KBM-7 (cell line): ENCODE data around the gene PRKCD.
"Not testable (repeated sequence)": the region's sequence is repeated elsewhere in the genome, so short reads cannot be mapped to it uniquely, and the experiment has no call there.

Experiments used
- DNase-seq: peaks from one replicate; pipeline ENCODE4 v3.0.0-alpha.2; 2015
- in situ Hi-C: fragments of 300-500 bp; cut with MboI; formaldehyde crosslinking; loops from 2 replicates; pipeline ENCODE4 v1.14.3; 2020; ENCODE audit warnings: low sequenced_read_pairs, low pct_unique_long_range_greater_than_20kb, mixed read lengths

The PRKCD gene

DNA sequence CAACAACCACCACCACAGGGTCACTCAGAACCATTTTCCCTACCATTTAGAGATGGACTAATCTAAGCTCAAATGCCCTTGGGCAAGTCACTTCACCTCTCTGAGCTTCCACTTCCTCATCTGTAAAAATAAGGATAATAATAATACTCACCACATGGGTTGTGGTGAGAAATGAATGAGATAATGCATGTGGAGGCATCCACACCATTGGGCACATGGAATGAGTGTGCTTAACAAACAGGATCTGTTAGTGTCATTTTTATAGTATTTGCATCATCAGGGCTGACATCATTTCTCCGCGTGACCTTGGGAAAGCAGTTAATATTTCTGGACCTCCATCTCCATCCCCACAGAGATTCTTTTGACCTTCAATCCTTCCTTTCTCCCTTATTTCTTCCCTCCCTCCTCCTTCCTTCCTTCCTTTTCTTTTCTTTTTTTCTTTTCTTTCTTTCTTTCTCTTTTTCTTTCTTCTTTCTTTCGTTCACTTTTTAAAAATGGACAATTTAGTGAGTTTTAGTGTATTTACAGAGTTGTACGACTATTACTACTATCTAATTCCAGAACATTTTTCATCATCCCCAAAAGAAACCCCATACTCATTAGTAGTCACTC lies 23.1 kb upstream of the PRKCD start:
- peak; percentile 14 for DNase-seq
- in situ Hi-C loops = no loop called here

DNA sequence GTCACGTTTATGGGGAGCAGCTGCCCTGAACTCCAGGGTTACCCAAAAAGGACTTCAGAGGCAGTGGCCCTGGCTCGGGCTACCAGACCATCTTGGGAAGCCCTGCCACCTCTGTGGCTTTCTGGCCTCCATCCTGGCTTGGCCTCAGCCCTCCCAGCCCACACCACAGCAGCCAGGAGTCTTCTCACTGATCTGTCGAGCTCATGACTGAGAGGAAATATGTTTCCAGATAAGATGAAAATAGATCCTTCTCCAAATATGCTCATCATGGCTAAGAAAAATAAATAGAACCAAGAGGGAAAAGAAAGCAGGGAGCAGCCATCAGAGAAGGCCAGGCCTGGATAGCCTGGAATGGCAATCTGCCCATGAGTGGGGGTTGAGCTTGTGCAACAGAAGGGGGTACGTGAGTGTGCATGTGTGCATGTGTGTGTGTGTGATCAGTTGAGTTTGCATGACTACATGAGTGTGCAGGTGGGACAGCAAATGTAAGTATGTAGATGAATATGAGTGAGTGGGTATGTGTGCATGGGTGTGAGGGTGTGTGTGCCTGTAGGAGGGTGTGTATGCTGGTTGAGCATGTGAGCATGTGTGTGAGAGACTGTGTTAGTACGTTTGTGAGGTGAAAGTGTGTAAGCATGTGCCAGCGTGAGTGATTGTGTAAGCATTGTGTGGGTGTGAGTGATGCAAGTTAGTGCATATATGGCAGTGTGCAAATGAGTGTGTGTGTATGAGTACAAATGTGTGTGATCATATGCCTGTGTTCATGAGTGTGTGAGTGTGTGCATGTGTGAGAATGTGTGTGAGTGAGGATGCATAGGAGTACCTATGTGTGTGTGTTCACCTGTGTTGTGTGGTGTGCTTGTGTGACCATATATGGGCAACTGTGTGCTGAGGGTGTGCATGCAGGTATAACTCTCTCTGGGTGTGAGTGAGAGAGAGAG lies 20.8 kb upstream of the PRKCD start:
- no peak for DNase-seq
- in situ Hi-C loops = no loop called here

DNA sequence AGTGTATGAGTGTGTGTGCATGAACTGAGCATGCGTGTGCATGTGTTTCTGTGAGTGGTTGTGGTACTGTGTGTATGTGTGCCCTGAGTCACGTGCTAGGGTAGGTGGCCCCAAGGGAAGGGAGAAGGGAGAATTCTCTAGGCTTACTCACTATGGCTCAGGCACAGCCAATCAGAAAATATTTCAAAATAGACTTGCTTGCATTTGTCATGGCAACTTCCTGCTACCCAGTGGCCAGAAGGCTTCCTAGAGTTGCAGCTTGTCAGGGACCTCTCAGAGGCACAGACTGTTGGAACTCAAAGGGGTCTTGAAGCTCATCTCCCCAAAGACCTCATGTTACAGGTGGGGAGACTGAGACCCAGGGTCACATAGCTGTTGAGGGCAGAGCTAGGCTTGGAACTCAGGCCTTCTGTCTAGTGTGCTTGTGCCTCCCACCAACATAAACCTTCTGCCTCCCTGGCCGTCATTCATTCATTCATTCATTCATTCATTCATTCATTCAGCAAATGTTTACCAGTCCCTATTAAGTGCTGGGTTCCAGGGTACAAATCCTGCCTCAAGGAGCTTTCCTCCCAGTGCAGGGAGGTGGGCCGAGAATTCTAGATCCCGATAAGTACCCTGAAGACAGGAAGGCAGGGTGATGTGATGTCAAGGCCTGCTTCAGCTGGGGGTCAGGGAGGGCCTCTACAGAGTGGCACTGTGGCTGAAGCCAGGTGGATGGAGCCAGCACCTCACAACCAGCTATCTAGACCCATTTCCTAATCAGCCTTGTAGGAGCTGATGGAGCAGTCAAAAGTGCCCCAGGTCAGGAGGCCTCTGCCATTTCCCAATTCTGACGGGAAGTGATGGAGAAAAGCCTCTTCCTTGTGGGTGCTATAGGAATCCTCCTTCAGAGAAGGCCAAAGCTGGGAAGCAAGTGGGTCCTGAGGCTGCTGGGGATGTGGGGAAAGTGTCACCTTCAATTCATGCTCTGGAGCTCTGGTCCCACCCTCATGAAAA lies 19.9 kb upstream of the PRKCD start:
- in situ Hi-C loops = no loop called here
- no peak for DNase-seq

DNA sequence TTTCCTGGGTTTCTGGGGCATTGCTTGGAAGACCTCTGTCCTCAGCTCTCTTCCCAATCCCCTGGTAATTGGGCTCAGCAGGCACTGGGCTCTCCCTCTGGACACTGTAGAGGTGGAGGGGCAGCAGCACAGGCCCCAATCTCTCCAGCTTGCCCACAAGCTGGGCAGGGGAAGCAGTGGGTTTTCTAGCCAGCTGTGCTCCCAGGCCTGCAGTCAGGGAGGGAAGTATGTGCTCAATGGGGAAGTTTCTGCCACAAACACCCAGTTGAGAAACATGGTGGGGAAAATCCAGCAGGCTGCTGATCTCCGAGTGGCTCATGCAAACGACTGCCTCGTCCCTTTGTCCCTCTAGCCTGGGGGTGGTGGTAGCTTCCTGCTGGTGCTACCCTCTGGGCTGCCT lies 18.0 kb upstream of the PRKCD start:
- in situ Hi-C loops = no loop called here
- peak; percentile 54 for DNase-seq

DNA sequence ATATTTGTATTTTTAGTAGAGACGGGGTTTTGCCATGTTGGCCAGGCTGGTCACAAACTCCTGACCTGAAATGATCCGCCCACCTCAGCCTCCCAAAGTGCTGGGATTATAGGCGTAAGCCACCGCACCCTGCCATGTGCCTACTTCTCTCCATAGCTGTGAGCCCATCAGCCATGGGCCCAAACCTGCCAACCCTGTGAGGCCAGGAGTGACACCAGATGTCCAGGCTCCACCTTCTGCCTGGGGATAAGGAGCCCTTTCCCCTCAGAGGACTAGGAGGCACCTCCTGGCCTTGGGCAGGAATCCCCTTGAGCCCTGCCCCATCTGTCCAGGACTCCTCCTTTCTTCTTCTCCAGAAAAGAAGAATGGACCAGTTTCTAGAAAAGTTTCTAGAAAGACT lies 16.6 kb upstream of the PRKCD start:
- DNase-seq = no peak
- in situ Hi-C loops = no loop called here

DNA sequence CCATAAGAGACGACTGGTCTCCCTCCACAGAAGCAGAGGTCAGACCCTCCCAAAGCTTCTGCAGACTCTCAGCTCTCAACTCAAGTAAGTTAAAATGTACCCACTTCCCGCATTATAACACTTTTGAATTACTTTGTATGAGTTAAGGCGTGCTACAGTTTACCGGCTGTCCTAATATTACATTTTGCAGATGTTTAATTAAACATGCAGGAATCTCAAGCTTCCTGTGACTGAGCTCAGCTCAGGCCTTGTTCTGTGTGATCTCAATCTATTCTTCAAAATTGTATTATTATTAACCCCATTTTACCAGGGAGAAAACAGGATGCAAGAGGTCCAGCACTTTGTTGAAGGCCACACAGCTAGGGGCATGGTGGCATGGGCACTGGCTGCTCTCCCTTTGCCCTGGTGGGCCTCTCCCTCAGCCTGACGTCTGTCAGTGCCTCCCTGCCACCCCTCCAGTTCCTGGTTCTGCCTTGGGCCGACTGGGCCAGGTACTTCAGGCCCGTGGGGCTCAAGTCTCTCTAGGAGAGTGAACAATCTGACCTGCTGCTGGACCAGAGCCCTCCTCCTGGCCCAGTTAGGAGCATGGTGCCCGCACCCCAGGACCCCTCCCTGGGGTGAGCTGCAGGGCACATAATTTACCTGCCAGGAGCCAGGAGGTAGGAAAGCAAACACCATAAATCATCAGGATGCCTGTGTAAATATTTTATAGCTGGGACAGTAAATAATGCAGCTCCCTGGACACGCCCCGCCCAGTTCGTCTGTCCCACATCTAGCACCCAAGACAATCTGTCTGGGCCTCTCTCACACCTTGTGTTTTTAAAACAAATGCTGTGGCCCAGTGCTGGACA lies 15.9 kb upstream of the PRKCD start:
- in situ Hi-C loops = no loop called here
- no peak for DNase-seq

DNA sequence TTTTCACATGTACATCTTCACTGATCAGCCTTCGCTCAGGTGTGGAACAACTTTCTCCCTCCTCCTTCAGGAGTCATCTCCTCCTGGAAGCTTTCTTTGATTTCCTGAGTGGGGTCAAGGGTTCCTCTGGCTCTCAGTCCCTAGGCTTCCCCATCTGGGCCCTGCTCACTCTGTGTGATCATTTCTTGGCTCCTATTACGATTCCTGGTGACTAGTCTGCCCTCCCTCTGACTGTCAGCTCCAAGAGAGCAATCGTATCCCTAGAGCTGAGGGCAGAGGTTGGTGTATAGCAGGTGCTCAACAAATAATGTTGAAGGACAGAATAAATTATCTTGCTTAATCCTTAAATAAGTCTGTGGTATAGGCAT lies 15.3 kb upstream of the PRKCD start:
- no peak for DNase-seq
- in situ Hi-C loops = no loop called here

DNA sequence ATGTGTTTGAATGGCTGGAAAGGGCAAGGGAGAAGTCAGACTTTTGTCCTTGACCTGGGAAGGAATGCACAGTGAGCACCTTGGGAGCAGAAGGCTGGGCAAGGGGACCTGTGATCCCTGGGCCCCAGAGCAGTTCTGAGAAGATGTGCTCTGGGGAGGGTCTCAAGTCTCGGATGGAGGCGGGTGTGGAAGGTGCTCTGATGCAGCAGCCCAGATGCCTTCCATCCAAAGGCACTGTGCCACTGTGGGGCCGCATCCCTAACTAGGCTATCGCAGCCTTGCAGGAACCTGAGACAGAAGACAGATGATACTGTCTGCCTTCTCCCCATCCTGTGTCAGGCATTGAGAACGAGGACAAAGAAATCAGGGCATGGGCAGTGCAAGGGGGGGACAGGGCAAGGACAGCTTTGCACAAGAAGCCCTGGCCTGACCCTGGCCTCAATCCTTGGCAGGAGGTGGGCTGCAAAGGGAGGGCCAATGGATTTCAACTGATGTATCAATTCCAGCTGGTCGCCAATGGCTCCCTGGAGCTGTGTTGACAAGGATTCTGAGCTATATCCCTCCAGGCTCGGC lies 14.6 kb upstream of the PRKCD start:
- in situ Hi-C loops = no loop called here

DNA sequence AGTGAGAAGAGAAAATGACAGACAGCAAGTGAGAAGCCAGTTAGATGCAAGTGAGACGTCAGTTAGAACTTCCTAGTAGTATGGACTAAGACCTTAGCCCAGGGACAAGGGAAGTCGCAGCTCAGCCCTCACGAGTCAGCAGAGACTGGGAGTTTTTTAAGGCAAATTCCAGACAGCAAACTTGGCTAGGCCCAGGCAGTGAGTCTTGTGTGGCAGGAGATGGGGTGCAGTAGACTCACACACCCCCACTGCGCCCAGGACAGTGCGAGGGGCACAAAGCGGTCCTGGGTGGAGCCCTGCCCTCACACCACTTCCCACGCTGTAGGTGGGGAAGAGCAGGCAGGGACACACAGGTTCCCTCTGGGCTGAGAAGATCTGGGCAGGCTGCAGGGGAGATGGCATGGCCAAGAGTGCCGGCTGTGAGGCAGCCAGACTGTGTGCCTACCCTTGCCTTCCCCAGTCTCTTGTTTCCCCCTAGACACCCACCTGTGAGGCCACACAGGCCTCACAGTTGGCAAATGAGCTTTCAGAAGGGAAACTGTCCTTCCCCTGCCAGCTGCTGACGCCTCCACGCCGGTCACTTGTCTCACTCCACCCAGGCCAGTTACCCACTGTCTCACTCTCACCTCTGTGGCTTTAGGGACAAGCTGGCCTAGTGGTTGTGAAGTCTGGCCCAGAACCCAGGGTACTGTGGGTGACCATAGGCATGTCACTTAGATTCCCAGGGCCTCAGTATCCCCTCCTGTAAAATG lies 13.7 kb upstream of the PRKCD start:
- DNase-seq = no peak
- in situ Hi-C loops = no loop called here

More for the DNA sequence above, 14.6 kb upstream of the PRKCD start:
- no peak for DNase-seq

DNA sequence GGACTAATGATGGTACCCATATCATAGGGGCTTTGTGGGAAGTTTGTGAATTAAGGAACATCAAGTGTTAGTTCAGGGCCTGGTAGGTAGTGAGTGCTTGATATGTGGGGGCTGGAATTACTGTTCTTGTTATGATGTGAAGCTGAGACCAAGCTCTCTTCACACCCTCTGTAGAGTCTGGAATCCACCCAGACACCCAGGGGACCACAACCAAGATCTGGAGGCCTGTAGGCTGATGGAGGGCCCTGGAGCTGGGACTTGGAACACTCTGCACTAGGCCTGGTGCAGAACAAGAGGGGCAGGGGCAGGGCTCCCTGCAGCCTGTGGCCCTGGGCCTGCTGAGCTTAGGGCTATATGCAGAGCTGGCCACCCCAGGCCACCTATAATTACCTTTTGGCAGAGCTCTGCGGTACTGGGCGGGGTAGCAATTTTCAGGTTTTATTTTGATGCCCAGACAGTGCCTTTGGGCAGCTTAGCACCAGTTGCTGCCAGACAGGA lies 13.1 kb upstream of the PRKCD start:
- in situ Hi-C loops = no loop called here

DNA sequence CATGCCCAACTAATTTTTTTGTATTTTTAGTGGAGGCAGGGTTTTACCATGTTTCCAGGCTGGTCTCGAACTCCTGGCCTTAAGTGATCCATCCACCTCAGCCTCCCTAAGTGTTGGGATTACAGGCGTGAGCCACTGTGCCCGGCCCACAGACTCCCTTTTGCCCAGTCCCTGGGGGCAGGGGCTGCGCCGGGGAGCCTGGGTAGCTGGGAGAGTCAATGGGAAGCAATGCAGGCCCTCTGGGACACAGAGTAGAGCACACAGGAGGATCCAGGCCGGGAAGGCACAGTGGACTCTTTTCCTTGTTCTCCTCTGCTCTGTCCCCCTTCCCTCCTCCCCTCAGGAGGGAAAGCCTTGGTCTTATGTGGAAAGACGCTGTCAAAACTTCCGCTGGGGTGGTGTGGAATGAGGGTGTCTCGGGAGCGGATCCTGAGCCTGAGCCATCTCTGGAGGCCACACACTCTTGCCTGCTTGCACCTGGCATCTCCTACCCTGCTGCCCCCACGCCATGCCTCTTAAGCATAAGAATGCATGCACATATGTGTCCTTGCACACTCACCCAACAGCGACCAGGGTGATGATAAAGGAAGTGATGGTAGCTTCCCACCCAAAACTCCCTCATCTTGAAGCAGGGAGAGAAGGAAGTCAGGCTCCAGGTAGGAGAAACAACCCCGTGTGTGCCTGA lies 11.9 kb upstream of the PRKCD start:
- in situ Hi-C loops = no loop called here
- no peak for DNase-seq

More for the DNA sequence above, 13.1 kb upstream of the PRKCD start:
- no peak for DNase-seq

DNA sequence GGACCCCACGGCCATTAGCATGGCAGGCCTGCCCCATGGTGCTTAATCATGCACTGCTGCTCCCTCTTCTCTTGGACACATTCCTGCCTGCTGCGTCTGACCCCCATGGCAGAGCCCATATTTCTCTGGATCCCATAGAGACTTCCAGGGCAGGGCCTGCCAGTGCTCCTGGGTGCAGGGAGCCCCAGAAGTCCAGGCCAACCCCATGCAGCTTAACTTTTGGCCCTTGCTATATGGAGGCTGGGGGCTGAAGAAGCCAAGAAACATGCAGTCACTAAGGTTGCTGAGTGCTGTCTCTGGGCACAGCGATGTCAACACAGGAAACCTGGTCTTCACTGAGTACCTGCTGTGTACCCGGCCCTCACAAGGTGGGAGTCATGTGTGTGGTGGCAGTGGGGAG lies 11.3 kb upstream of the PRKCD start:
- in situ Hi-C loops = no loop called here
- DNase-seq = no peak

DNA sequence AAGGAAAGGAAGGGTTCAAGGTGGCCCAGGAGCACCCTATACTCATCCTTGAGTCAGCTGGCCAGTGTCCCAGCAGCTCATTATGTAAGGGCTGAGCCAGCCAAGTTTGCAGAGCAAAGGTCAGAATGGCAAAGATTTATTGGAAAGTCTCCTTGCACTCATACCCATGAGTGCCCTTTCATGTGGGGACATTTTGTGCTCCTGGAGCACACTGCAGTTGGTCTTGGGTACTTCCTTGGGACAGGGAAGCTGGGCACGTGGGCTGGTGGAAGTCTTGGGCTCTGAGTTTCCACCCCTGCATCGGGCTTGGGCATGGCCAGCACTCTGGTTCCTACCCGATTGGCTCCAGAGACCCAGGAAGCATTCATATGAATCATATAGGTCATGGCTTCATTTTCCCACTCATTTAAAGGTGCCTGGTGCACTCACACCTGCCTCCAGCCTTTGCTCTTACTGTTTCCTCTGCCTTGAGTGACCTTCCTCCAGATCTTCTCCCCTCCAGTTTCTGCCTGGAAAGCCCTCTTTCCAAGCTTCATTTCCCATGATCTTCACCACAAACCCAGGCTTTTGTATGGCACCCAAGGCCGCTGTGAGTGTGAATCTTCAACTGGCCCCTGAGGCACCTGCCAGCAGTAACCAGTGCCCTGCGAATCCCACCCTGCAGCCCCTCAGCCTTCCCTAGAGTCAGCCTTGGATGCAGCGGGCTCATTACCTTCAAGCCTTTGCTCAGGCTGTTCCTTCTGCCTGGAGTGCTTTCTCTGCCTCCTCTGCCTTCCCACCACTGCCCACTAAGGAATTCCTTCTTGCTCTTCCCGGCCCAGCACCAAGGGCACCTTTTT lies 10.5 kb upstream of the PRKCD start:
- in situ Hi-C loops = no loop called here
- DNase-seq = no peak

DNA sequence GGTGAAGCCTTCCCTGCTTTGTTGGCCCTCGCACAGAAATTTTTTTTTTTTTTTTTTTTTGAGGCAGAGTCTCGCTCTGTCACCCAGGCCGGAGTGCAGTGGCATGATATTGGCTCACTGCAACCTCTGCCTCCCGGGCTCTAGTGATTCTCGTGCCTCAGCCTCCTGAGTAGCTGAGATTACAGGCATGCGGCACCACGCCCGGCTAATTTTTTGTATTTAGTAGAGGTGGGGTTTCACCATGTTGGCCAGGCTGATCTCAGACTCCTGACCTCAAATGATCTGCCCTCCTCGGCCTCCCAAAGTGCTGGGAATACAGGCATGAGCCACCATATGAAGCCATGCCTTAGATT lies 9.9 kb upstream of the PRKCD start:
- not testable (repeated sequence) for DNase-seq

DNA sequence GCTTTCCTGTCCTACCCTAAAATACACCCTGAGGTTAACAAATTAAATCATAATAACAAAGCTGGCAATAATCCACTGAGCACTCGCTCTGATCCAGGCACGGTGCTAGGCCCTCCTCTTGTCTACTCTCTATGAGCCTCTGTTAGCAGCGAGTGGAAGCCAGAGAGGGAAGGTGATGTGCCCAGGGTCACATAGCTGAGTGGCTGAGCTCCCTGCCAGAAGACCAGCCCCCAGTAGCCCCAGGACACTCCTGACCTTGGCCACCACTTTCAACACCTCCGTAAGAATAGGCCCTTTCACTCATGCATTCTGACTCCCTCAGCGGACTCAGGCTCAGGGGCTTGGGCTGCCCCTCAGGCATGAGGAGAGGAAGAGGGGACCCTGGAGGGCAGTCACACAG lies 9.5 kb upstream of the PRKCD start:
- in situ Hi-C loops = no loop called here
- no peak for DNase-seq

More for the DNA sequence above, 9.9 kb upstream of the PRKCD start:
- in situ Hi-C loops = not testable (repeated sequence)
